Measurements from ENCODE around the gene GNB1L. TPM values are rescaled to one million over a fixed set of nuclear protein-coding genes. Genes with fewer than 3 reads are reported as not detected.

GNB1L gene
- total RNA-seq, 2 donors from 2014 or later: 2.5 to 4.5 TPM

- intact Hi-C loops (cut with DNase I): no loop called here
- no peak for DNase-seq
- ATAC-seq: no peak
These were observed 34.5 kb downstream of the GNB1L start for GRCh38 chr22:19819911-19820879.

GRCh38 chr22:19819208-19819910 lies 35.3 kb downstream of the GNB1L start:
- DNase-seq: no peak
- no peak for ATAC-seq
- intact Hi-C loops (cut with DNase I): no loop called here

DNA sequence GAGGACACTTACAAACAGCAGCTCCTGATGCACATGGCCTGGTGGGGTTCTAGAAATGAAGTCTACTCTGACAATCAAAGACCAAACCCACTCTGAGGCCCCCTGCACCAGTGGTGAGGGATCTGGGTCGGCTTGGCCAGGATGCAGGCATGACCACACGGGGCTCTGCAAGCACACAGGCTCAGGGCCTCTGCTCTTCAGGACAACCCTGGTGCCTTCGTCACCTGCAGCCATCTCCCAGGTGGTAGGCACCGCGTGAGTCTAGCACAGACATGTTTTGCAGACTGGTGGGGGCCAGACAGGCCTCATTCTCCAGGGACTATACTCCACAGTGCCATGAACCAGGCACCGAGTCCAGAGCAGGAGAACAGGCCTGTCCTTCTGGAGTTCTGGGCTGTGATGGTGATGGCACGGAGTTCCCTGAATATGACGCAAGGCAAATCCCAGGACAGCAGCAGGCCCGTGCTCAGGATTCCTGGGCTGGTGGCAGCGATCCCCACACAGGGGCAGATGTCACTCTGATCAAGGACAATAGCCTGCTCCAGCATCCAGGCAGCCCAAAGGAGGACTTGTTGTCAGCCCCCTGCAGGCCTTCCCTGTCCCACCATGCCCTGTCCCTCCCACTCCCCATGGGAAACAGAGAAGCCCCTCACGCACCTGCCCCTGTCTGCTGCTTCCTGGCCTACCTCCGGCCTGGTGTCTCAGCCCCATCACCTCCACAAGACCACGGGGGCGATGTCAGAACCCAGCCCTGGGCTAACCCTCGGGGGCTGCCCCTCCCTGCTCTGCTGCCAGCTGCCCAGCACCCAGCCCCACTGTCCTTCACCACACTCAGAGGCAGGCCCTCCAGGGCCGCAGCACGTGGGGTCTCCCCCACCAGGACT lies 36.1 kb downstream of the GNB1L start:
- intact Hi-C loops (cut with DNase I): no loop called here
- ATAC-seq: peak in 1 of 2 donors; percentile 31
- DNase-seq: no peak

DNA sequence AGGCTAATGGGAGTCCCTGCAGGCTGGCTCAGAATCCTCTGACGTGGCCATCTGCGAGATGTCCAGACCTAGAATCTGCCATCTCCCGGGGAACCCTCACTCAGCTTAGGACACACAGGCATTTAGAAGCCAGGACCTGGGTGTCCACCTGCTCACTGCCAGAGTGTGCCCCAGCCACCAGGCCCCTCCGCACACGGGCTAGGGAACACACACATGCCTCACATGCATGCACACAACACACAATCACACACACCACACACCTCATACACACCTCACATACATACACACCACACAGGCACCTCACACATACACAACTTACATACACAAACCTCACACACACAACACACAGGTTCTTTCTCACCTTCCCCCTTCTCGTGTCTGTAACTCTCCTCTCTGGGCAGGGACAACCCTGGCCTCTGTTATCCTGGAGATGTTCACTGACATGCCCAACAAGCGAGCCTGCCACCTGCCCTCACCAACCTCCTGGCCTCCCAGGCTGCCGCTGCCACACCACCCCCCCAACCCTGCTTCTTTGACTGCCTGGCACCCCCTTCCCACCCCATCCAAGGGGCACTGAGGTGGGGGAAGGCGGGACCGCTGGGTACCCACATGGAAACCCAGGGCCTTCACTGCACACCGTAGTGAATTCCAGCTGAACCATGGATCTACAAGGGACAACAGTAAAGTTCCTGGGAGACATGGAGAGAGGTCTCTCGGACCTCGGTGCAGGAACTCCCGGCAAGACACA lies 38.1 kb downstream of the GNB1L start:
- DNase-seq (no peak), ATAC-seq (no peak)
- intact Hi-C loops (cut with DNase I): no loop called here

- DNase-seq (no peak), ATAC-seq (no peak)
- intact Hi-C loops (cut with DNase I): no loop called here
These were observed 38.8 kb downstream of the GNB1L start for GRCh38 chr22:19815823-19816290.

DNA sequence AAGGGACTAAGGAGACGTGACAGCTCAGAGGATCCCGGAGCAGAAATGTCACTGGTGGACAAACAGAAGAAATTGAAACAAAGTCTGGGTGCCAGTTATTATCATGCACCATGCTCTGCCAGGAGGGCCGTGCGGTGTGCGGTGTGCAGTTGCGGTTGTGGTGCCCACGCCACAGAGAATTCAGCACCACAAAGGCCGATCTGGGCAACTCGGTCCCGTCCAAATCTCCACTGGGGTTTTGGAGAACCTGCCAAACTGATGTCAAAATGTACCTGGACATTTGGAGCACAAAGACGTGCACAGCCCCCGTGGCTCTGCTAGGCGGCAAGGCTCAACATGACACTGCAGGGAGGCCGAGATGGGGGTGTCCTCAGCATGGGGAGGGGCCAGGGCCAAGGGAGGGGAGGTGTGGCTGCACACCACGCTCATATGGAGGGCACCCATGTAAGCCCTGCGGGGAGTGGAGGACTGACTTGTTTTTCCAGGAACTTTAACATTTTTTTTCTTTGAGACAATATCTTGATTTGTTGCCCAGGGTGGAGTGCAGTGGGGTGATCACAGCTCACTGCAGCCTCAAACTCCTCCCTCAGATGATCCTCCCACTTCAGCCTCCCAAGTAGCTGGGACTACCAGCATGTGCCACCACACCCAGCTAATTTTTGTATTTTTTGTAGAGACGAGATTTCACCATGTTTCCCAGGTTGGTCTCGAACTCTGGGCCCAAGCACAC lies 39.4 kb downstream of the GNB1L start:
- no peak for ATAC-seq
- intact Hi-C loops (cut with DNase I): no loop called here
- no peak for DNase-seq

DNA sequence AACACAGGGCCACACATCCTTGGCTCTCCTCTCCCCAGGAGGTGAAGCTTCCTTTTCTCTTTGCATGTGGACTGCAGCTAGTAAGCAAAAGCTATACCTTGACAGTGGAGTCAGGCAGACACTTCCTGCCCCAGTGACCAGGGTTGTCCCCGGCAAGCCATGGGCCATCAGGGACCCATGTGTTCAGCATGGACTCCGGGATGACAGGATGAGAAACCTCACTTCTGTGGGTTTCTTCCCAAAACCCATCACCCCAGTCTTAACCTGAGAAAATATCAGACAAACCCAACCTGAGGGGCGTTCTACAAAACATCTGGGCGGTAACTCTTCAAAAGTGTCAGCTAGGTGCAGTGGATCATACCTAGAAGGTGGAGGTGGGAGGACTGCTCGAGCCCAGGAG lies 40.2 kb downstream of the GNB1L start:
- ATAC-seq: no peak
- no peak for DNase-seq
- intact Hi-C loops (cut with DNase I): no loop called here

DNA sequence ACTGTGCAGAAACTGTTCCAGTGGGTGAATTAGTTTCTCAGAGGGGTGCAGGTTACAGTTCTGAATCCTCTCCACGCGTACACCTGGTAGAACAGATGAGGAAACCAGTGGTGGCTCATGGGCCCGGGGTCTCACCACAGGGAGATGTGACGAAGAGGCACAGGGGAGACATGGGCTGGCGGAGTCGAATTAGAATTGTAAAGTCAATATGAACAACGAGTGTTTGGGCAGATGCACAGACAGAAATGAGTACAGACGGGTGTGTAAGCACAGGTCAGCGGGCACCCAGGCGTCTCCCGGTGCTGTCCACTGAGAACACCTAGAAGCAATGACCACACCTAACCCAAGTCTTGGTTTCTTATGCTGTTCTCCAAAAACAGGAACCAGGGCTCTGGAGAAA lies 41.8 kb downstream of the GNB1L start:
- DNase-seq (no peak), ATAC-seq (no peak)
- intact Hi-C loops (cut with DNase I): no loop called here

DNA sequence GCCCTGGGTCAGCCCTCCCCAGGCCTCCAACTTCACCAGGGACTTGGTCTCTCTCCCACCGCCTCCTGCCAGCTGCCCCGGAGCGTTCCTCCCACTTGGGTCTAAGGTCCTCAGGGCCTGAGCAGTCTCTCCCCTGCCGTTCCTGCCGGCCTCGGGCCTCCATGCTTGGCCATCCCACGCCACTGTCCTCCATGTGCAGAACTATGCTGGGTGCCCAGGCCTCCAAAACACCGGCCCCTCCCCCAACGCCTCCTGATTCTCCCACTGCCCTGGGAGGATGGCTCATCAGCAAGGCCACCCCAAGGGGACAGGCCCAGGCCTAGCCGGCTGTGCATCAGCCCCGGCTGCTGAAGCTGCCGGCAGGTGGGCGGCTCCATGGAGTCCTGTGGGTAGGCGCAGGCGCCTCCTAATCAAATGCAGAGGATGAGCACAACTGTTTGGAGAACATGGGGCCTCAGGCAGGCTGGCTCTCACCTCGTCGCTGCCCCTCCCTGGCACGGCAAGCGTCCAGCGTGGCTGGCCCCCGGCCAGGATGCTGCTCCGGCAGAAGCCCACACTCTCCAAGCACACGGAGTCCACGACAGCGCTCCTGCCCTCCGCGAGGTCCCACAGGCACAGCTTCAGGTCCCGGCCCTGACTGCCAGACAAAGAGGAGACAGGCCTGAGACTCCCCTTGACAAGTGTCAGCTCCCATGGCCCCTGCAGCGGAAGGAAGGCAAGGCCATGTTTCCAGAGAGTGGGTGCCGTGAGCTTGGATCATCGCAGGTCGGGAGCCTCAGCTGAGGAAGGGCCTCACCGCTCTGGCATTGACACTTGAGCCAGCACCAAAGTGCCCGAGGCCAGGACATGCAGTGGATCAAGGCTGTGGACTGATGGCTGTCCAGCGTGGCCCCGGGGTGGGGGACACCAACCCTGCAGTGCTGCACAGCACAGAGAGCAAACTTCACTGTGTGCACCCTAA lies 42.6 kb downstream of the GNB1L start:
- DNase-seq (peak; percentile 43), ATAC-seq (peak; percentile 57 to 86)

DNA sequence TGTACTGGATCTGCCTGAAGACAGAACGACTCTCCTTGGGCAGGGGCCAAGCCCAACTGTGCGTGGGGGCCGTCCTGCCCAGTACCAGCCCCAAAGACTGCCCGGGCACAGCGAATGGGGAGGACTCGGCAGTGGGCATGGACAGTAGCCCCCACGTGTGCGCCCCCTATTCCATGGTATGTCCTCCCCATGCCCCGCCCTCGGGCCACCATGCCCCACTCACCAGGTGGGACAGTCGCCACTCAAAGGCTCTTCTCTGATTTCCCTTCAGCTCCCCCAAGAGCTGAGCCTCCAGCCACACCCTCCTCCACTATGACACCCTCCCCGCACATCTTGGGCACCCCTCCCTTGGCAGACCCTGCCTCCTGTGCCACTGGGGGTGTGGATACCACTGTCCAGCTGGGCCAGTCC lies 43.5 kb downstream of the GNB1L start:
- DNase-seq (peak; percentile 17), ATAC-seq (peak in 1 of 2 donors; percentile 11)
- intact Hi-C loops (cut with DNase I): no loop called here

More for the DNA sequence above, 42.6 kb downstream of the GNB1L start:
- intact Hi-C loops (cut with DNase I): no loop called here

GRCh38 chr22:19810381-19811201 lies 44.1 kb downstream of the GNB1L start:
- peak in 1 of 2 donors; percentile 30 for ATAC-seq
- intact Hi-C loops (cut with DNase I): no loop called here
- DNase-seq: peak; percentile 12

GRCh38 chr22:19809741-19810140 lies 44.9 kb downstream of the GNB1L start:
- intact Hi-C loops (cut with DNase I): no loop called here
- no peak for ATAC-seq
- peak; percentile 7 for DNase-seq

GRCh38 chr22:19808873-19809478 lies 45.7 kb downstream of the GNB1L start:
- peak; percentile 19 for DNase-seq
- ATAC-seq: peak; percentile 25 to 56
- intact Hi-C loops (cut with DNase I): no loop called here

GRCh38 chr22:19807914-19808872 lies 46.5 kb downstream of the GNB1L start:
- ATAC-seq (no peak), DNase-seq (peak; percentile 13)
- intact Hi-C loops (cut with DNase I): no loop called here
